Effector memory CD4-positive, alpha-beta T cell (primary cell): ENCODE measurements around the gene LRRFIP1.

ENCODE experiments used
- DNase-seq, 3 donors: peaks; one replicate each; pipeline ENCODE4 v3.0.0-alpha.2; 2020
- H3K27ac ChIP-seq: 2 replicates; pipeline ENCODE4 v1.7.0; 2013; ENCODE audit warnings: mild to moderate bottlenecking, low read length, moderate library complexity; ENCODE audit not compliant: insufficient read depth, poor library complexity, severe bottlenecking
- H3K27me3 ChIP-seq: replicated peaks from 2 replicates; pipeline ENCODE4 v1.7.0; 2013; ENCODE audit warnings: mild to moderate bottlenecking, low read length; ENCODE audit not compliant: insufficient read depth, control insufficient read depth, poor library complexity, severe bottlenecking
- H3K36me3 ChIP-seq: 2 replicates; pipeline ENCODE4 v1.7.0; 2013; ENCODE audit warnings: mild to moderate bottlenecking, low read length, moderate library complexity; ENCODE audit not compliant: control insufficient read depth, insufficient read depth
- H3K4me1 ChIP-seq: 2 replicates; pipeline ENCODE4 v1.7.0; 2013; ENCODE audit warnings: low read length, mild to moderate bottlenecking; ENCODE audit not compliant: control insufficient read depth, insufficient read depth, poor library complexity, severe bottlenecking
- H3K4me3 ChIP-seq: 2 replicates; pipeline ENCODE4 v1.7.0; 2013; ENCODE audit warnings: low read length, low read depth, mild to moderate bottlenecking; ENCODE audit not compliant: insufficient read depth, poor library complexity, severe bottlenecking
- H3K9me3 ChIP-seq: 2 replicates; pipeline ENCODE4 v1.7.0; 2013; ENCODE audit warnings: mild to moderate bottlenecking, low read length, moderate library complexity; ENCODE audit not compliant: control insufficient read depth

LRRFIP1 gene

GRCh38 chr2:237694415-237695194, 67.2 kb downstream of the LRRFIP1 start:
- H3K9me3 ChIP-seq = no peaks in the 10 kb centered on the region
- H3K36me3 ChIP-seq = no peaks in the 10 kb centered on the region
- peaks cover 64% of the 10 kb centered on the region for H3K4me1 ChIP-seq
- no peak for DNase-seq
- H3K27me3 ChIP-seq = no peaks in the 10 kb centered on the region
- peak overlapping the region; percentile 89 for H3K4me3 ChIP-seq
- H3K27ac ChIP-seq = peak overlapping the region; percentile 96

- Histone ChIP-seq H3K4me1 (peaks cover 64% of the 10 kb centered on the region), H3K4me3 (peak overlapping the region; percentile 89), H3K27ac (peak overlapping the region; percentile 96), H3K9me3 (no peaks in the 10 kb centered on the region), H3K36me3 (no peaks in the 10 kb centered on the region), H3K27me3 (no peaks in the 10 kb centered on the region)
- no peak for DNase-seq
These were observed 67.9 kb downstream of the LRRFIP1 start for GRCh38 chr2:237695201-237695780.

GRCh38 chr2:237696461-237696860, 69.1 kb downstream of the LRRFIP1 start:
- H3K9me3 ChIP-seq = no peaks in the 10 kb centered on the region
- DNase-seq = no peak
- peak overlapping the region; percentile 96 for H3K27ac ChIP-seq
- peaks cover 64% of the 10 kb centered on the region for H3K4me1 ChIP-seq
- no peaks in the 10 kb centered on the region for H3K36me3 ChIP-seq
- H3K27me3 ChIP-seq = no peaks in the 10 kb centered on the region
- peak overlapping the region; percentile 89 for H3K4me3 ChIP-seq

GRCh38 chr2:237697586-237698357, 70.4 kb downstream of the LRRFIP1 start:
- no peaks in the 10 kb centered on the region for H3K27me3 ChIP-seq
- peak overlapping the region; percentile 24 for H3K4me3 ChIP-seq
- peaks cover 76% of the 10 kb centered on the region for H3K4me1 ChIP-seq
- no peaks in the 10 kb centered on the region for H3K36me3 ChIP-seq
- DNase-seq = no peak
- H3K9me3 ChIP-seq = no peaks in the 10 kb centered on the region
- peak overlapping the region; percentile 96 for H3K27ac ChIP-seq

GRCh38 chr2:237698358-237698694, 70.9 kb downstream of the LRRFIP1 start:
- H3K27me3 ChIP-seq = no peaks in the 10 kb centered on the region
- no peak for DNase-seq
- peak overlapping the region; percentile 24 for H3K4me3 ChIP-seq
- peaks cover 81% of the 10 kb centered on the region for H3K4me1 ChIP-seq
- no peaks in the 10 kb centered on the region for H3K9me3 ChIP-seq
- H3K27ac ChIP-seq = peak overlapping the region; percentile 96
- no peaks in the 10 kb centered on the region for H3K36me3 ChIP-seq

GRCh38 chr2:237699870-237700511, 72.6 kb downstream of the LRRFIP1 start:
- Histone ChIP-seq H3K36me3 (no peaks in the 10 kb centered on the region), H3K27ac (peak overlapping the region; percentile 78), H3K9me3 (no peaks in the 10 kb centered on the region), H3K4me1 (peaks cover 92% of the 10 kb centered on the region), H3K4me3 (no peak overlapping the region), H3K27me3 (no peaks in the 10 kb centered on the region)
- DNase-seq = no peak

GRCh38 chr2:237700512-237701032, 73.2 kb downstream of the LRRFIP1 start:
- Histone ChIP-seq H3K4me1 (peaks cover 94% of the 10 kb centered on the region), H3K27ac (peak overlapping the region; percentile 78)

GRCh38 chr2:237701033-237701858, 73.9 kb downstream of the LRRFIP1 start:
- Histone ChIP-seq H3K9me3 (no peaks in the 10 kb centered on the region), H3K27me3 (no peaks in the 10 kb centered on the region), H3K4me3 (no peak overlapping the region), H3K36me3 (no peaks in the 10 kb centered on the region), H3K27ac (peak overlapping the region; percentile 78), H3K4me1 (peaks cover 92% of the 10 kb centered on the region)
- no peak for DNase-seq

More at GRCh38 chr2:237700512-237701032, 73.2 kb downstream of the LRRFIP1 start:
- Histone ChIP-seq H3K4me3 (no peak overlapping the region), H3K9me3 (no peaks in the 10 kb centered on the region), H3K36me3 (no peaks in the 10 kb centered on the region), H3K27me3 (no peaks in the 10 kb centered on the region)
- peak; percentile 63 to 77 (median 67) for DNase-seq

- H3K4me3 ChIP-seq = peak overlapping the region; percentile 5
- DNase-seq = no peak
- H3K9me3 ChIP-seq = no peaks in the 10 kb centered on the region
- peaks cover 91% of the 10 kb centered on the region for H3K4me1 ChIP-seq
- peak overlapping the region; percentile 78 for H3K27ac ChIP-seq
- no peaks in the 10 kb centered on the region for H3K27me3 ChIP-seq
- H3K36me3 ChIP-seq = no peaks in the 10 kb centered on the region
These were observed 74.5 kb downstream of the LRRFIP1 start for GRCh38 chr2:237701859-237702390.
